ENCODE measurements around the gene RPL29.
"Not testable (repeated sequence)": the region's sequence is repeated elsewhere in the genome, so short reads cannot be mapped to it uniquely, and the experiment has no call there.

Gene RPL29

DNA sequence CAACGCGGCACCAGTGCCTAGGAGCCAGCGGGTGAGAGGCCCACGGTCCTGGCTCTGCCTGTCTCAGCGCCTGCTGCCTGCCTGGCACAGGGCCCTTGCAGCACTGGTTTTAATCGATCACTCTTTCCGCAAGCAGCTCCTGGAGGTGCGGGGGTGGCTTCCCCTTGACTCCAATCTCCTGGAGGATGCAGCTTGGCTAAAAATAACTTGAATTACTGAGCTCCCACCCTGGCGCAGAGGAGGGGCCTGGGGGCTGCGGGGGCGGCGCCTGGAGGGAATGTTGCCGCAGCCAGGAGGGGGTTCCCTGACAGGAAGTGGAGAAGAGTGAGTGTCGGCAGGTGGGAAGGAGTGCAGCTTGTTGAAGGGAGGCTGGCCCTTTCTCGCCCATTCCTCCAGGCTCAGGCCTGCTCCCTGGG lies 9.9 kb upstream of the RPL29 start:
- DNase-seq (ENCODE audit: low read depth) = no peak

DNA sequence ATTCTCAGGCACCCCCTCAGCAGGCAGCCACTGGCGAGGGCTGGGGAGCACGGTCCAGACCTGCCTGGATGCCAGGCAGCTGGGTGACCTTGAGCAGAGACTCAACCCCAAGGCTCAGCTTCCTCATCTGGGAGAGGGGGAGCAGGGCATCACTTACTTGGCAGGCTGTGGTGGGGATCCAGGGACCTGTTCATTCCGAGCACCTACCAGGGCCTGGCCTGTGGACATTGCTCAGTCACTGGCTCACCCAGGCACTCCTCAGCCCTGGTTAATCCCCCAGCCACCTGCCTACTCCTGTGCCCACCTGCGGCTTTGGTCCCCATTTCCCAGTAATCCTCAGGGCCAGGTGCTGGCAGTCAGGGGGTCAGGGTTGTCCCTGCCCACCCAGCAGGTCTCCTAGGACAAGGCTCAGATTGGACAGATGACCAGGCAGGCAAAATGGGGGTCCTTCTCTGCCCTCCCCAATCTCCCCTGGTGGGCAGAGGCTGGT lies 9.3 kb upstream of the RPL29 start:
- DNase-seq (ENCODE audit: low read depth) = no peak

DNA sequence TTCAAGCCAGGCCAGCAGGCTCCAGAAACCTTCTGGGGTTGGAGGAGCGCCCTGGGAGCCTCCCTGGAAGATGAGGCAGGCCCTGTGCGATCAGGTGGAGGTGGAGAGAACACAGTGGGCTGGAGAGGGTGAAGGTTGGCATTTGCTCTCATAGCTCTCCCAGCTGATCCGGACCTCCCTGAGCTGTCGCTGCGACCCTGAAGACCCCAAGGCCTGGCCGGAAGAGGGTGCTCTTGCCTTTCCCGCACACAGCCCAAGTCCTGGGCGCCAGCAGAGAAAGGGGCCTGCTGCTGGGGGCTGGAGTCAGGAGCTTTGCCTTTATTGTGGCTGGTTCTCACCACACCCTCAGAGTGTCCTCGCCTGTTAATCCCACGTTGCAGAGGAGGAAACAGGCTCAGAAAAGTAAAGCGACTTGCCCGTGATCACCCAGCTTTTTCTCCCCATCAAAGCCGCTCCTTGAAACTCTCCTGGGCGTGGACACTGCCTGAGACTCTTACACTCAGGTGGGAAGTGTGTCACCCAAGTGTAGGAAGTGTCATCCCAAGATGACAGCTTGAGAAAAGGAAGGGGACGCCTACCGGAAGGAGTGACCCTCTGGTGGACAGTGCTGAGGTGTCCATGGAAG lies 8.6 kb upstream of the RPL29 start:
- DNase-seq (ENCODE audit: low read depth) = no peak

- no peak for DNase-seq (ENCODE audit: low read depth)
These were observed 7.1 kb upstream of the RPL29 start for GRCh38 chr3:52002748-52003147.

DNA sequence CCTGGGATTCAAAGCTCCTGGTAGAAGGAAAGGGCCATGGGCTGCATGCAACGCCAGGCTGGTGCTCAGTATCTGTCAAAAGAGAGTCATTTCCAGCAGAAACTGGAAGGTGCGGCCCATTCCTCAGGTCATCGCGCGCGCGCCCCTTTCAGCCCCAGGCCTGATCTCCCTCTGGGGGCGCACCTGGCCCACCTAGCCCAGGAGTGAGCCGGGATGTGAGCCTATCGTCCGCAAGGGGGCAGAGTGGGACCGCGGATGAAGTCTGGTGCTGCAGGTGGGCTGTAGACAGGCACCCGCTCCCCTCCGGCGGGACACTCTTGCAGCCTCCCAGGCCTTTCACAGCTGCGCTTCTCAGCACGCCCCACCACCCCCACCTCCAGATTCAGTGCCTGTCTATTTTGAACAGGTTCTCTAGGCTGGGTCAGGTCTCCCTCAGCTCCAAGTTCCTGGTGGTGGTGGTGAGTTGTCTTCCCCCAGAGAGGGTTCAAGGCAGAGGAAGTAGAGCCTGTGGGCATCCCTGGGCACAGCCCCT lies 5.8 kb upstream of the RPL29 start:
- peak; percentile 80 for DNase-seq (ENCODE audit: low read depth)

- no peak for DNase-seq (ENCODE audit: low read depth)
These were observed 4.2 kb upstream of the RPL29 start for GRCh38 chr3:51999846-52000245.

DNA sequence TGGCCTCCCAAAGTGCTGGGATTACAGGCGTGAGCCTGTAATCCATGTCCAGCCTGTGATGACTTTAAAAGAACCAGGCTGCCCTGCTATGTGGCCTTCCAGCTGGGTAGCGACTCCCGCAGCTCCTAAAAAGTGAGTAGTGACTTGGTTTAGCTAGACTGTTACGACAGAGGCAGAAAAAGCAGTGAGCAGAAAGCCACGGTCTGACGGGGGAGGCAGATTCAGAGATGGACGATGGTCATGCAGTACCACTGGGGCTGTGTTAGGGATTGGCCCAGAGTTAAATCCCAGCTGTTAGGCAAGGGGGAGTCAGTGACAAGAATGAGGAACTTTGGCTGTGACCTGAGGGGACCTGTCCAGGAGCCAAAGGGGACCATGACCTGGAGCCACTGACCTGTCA lies 3.1 kb upstream of the RPL29 start:
- no peak for DNase-seq (ENCODE audit: low read depth)

DNA sequence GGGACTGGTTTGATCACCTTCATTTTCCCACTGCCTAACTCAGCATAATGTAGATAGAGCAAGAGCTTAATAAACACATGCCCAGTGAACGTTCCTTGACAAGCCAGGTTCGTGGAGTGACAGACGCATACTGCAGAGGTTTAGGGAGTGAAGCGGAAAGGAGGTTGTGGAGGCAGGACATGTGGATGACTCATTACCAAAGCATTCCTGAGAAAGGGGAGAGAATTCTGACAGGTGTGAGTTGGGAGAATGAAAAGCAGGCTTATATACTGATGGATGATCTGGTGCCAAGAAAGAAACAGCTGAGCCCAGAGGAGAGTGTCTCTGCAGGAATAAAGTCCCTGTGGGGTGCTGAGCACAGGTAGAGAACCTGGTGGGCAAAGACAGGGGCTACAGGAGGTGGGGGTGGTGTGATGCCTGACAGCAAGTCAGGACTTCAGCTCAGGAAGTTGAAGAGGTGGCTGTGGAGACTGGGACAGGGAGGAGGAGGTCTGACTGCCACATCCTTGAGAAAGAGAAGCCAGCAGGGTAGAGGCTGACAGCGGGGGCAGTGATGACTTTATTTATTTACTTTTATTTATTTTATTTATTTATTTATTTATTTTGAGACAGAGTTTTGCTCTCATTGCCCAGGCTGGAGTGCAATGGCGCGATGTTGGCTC lies 2.4 kb upstream of the RPL29 start:
- DNase-seq (ENCODE audit: low read depth) = no peak

GRCh38 chr3:51997172-51997571 lies 1.5 kb upstream of the RPL29 start:
- DNase-seq (ENCODE audit: low read depth) = no peak

- no peak for DNase-seq (ENCODE audit: low read depth)
These were observed 1.2 kb downstream of the RPL29 start for GRCh38 chr3:51994530-51994929.

DNA sequence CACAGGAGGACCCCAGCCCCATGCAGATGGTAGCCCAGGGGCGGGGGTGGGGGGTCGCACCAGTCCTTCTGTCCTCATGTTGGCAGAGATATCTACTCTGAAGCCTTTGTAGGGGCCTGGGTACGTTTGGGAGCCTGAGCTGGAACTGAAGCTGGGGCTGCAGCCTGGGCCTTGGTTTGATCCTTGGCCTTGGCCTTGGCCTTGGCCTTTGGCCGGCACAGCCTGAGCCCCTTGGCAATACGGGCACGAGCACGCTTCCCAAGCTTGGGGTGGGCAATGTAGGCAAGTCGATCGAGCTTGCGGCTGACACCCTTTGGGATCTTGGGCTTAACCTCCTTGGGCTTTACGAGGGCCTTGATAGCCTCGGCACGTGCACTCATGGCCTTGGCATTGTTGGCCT lies 2.0 kb downstream of the RPL29 start:
- not testable (repeated sequence) for DNase-seq (ENCODE audit: low read depth)

GRCh38 chr3:51992017-51992682 lies 3.5 kb downstream of the RPL29 start:
- DNase-seq (ENCODE audit: low read depth) = no peak

DNA sequence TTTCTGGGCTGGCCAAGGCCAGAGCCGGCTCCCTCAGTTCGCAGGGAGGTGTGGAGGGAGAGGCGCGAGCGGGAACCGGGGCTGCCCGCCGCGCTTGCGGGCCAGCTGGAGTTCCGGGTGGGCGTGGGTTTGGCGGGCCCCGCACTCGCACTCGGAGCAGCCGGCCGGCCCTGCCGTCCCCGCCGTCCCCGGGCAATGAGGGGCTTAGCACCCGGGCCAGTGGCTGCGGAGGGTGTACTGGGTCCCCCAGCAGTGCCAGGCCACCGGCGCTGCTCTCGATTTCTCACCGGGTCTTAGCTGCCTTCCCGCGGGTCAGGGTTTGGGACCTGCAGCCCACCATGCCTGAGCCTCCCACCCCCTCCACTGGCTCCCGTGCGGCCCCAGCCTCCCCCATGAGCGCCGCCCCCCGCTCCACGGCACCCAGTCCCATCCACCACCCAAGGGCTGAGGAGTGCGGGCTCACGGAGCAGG lies 5.2 kb downstream of the RPL29 start:
- DNase-seq (ENCODE audit: low read depth) = not testable (repeated sequence)

DNA sequence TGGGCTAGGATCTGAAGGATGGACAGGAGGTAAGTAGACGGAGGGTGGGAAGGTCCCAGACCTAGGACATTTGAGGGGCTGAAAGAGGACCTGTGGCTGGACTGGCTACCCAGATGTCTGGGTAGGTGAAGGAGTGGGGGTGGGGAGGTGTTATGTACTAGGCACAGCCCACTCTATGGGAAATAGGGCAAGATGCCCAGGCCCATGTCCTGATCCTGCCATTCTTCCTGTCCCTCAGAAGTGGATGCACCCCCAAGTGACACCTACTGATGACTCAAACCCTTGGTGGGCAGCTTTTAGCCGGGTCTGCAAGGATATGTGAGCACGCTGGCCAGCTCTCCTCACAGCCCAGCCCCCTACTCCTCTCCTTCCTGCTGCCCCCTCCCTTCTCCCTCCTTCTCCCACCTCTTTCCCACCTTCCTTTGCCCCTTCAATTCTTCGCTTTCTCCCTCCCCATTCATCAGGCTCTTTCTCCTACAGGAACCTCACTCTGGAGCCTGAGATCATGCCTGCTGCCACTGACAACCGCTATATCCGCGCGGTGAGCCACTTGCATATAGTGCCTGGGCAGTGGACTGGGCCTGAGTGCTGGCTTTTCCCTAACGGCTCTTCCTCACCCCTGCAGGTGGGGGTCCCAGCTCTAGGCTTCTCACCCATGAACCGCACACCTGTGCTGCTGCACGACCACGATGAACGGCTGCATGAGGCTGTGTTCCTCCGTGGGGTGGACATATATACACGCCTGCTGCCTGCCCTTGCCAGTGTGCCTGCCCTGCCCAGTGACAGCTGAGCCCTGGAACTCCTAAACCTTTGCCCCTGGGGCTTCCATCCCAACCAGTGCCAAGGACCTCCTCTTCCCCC lies 7.2 kb downstream of the RPL29 start:
- DNase-seq (ENCODE audit: low read depth) = no peak

GRCh38 chr3:51987568-51987967 lies 8.1 kb downstream of the RPL29 start:
- DNase-seq (ENCODE audit: low read depth) = no peak

- DNase-seq (ENCODE audit: low read depth) = no peak
These were observed 9.4 kb downstream of the RPL29 start for GRCh38 chr3:51986010-51986947.

DNA sequence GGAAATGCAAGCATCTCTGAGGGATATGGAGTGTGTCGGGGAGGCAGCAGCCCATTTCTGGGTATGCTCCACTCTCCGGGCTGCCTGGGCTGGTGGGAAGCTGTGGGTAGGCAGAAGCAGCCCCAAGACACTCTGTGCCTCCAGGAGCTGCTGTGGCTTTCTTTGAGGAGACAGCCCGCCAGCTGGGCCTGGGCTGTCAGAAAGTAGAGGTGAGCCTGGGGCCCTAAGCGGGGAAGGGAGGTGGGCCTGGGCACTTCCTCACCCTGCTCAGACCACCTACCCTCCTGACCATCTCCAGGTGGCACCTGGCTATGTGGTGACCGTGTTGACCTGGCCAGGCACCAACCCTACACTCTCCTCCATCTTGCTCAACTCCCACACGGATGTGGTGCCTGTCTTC lies 10.6 kb downstream of the RPL29 start:
- no peak for DNase-seq (ENCODE audit: low read depth)

DNA sequence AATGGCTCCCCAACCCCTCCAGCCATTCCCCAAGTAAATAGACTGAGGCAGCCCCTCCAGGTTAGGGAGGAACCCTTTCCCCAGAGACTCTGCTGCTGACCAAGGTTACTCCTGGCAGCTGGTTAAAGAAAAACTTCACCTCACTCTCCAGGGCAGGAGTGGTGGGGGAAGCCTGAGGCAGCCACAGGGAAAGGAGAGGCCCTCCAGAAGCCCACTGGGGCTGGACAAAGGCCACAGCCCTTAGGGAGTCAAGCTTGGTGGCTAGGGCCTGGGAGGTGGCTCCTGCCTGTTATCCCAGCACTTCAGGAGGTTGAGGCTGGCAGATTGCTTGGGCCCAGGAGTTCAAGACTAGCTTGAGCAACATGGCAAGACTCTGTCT lies 11.4 kb downstream of the RPL29 start:
- no peak for DNase-seq (ENCODE audit: low read depth)

GRCh38 chr3:51983578-51984268 lies 12.0 kb downstream of the RPL29 start:
- DNase-seq (ENCODE audit: low read depth) = no peak

DNA sequence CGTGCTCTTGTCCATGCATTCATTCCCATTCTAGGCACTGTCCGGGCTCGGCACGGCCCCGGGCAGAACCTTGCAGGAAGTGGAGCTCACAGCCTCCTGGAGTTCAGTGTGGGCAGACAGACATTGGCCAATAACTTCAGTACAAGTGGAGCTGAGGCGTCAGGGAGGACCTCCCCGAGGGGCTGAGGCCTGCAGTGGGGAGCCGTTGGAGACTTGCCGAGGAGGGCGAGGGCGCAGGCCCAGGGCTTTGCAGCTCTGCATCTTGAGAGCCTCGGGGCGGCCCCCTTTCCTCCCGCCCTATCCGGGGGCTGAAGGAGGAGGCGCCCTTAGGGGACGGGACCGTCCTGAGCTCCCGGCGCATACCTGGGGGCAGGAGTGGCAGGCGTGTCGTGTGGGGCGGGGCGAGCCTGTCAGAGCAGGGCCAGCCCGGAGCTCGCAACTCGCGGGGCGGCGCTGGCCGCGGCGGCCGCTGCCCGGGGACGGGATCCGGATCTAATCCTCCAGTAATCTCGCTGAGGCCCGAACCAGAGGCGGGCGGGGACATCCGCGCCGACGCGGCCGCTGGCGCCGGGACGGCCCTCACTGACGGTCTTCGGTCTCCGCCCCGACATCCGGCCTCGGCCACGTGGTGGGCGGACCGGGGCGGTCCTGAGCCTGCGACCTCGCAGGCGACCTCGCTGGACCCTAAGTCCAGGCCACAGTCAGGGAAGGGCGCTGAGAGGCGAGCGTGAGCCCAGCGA lies 12.7 kb downstream of the RPL29 start, which contains the start of gene ACY1:
Gene ACY1 (plus strand): TSS at position 698 of the 740 bp plus-strand sequence. CDS start 530 bp downstream, outside the sequence.
- peak; percentile 54 for DNase-seq (ENCODE audit: low read depth)
